ENCODE data around the gene RORB.

RORB gene

DNA sequence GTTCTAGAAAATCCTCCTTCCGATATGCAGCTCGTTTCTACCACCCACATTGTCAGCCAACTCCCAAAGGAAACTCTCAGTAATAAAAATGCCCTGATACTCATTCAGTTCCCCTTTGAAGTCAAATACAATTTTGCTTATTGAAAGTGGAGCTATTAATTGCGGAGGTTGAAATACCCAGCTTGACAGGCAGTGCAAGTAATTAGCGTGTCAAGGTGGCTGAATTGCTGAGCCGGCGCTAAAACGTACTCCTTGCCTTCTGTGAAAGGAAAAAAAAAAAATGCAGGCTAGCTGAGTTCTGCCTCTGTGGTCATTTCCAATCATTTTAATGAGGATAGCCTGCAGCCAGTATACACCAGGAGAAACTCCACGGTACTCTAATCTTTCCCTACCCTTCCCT lies 165.5 kb downstream of the RORB start:
- TF ChIP-seq, protein P1, sequence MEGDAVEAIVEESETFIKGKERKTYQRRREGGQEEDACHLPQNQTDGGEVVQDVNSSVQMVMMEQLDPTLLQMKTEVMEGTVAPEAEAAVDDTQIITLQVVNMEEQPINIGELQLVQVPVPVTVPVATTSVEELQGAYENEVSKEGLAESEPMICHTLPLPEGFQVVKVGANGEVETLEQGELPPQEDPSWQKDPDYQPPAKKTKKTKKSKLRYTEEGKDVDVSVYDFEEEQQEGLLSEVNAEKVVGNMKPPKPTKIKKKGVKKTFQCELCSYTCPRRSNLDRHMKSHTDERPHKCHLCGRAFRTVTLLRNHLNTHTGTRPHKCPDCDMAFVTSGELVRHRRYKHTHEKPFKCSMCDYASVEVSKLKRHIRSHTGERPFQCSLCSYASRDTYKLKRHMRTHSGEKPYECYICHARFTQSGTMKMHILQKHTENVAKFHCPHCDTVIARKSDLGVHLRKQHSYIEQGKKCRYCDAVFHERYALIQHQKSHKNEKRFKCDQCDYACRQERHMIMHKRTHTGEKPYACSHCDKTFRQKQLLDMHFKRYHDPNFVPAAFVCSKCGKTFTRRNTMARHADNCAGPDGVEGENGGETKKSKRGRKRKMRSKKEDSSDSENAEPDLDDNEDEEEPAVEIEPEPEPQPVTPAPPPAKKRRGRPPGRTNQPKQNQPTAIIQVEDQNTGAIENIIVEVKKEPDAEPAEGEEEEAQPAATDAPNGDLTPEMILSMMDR (conservative IDR thresholded peaks at IDR 0.05; ENCODE audit: low read depth), result no peak
- no peak for DNase-seq (ENCODE audit: low spot score)
- ChIA-PET POLR2A (ENCODE audit: low non-redundant PET) (no interaction called here), CTCF (no interaction called here)
- no peak overlapping the region for H3K27ac ChIP-seq

DNA sequence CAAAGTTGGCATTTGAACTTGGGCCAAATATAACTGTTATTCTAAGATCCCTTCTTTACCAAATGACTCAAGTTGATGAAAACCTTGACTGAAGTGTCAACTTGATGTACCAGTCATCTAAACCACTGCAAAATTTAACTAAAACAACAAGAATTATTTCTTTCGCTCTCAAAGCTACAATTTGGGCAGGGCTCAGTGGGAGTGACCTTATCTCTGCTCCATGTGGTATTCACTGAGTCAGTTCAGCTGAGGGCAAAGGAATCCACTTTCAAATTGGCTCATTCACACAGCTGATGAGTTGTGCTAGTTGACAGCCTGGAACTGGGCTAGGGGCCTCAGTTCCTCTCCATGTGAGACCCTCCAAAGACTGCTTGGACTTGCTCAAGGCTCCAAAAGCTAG lies 166.3 kb downstream of the RORB start:
- no peak overlapping the region for H3K27ac ChIP-seq
- CTCF ChIA-PET, result no interaction called here
- TF ChIP-seq, protein P1 (conservative IDR thresholded peaks at IDR 0.05; ENCODE audit: low read depth), result no peak
- DNase-seq (ENCODE audit: low spot score), result no peak
- POLR2A ChIA-PET (ENCODE audit: low non-redundant PET), result interaction anchor here (0.6 kb wide), 1 partner anchor 423 kb away, joined by 6 read pairs; no protein-coding TSS in a partner anchor

DNA sequence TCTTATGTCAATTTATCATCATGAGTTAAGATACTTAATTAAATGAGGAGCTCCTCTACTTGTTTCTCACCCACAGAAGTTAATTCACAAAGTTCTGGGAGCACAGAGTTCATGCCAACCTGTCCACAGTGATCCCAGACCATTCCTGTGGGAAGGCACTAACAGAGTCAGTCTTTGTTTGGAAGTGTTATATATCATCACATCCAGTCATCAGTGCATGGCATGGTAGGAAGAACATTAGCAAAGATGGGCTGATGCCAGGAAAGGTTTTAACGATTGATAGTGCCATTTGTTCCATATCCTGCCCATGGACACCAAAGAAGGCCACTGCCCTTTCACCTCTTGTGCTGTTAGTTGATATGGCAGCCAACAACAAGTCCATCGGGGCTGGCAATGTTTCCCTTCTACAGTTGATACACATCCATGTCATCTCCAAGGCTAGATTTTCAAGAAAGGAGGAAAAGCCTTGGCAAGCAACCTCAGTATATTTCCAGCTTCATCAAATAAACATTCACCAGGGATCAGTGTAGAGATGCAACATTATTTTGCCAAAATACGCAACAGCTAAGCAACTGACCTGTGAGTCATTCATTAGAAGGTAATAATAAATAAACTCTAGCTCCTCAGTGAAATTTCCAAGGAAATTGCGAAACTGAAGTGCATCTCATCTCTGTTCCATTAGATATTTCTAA lies 169.6 kb downstream of the RORB start:
- POLR2A ChIA-PET (ENCODE audit: low non-redundant PET), result no interaction called here
- CTCF ChIA-PET, result interaction anchor here (0.6 to 0.9 kb wide), 3 partner anchors 16 to 63 kb away, joined by 3 read pairs; no protein-coding TSS in a partner anchor
- DNase-seq (ENCODE audit: low spot score), result no peak
- TF ChIP-seq, protein P1 (conservative IDR thresholded peaks at IDR 0.05; ENCODE audit: low read depth), result no peak
- H3K27ac ChIP-seq, result no peak overlapping the region

DNA sequence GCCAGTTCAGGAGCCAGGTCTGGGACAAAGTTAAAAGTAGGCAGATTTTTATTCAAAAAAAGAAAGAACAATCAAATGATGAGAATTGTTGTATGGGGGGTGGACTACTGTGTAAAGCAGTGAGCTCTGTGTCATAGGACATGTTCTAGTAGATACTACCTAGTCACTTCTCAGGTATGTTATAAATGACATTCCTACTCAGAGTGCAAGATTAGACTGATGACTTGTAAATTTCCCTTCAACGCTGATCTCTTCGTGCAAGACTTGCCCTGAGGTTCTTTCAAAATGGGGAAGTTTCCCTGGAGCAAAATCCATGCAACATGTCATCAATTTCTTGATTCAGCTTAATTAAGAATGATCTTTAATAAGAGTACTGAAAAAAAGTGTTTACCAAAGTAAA lies 175.1 kb downstream of the RORB start:
- H3K27ac ChIP-seq, result no peak overlapping the region
- DNase-seq (ENCODE audit: low spot score), result no peak
- ChIA-PET CTCF (interaction anchor here (0.6 kb wide), 1 partner anchor 1545 kb away, joined by 4 read pairs; no protein-coding TSS in a partner anchor), POLR2A (ENCODE audit: low non-redundant PET) (no interaction called here)
- TF ChIP-seq, protein P1 (conservative IDR thresholded peaks at IDR 0.05; ENCODE audit: low read depth), result no peak

DNA sequence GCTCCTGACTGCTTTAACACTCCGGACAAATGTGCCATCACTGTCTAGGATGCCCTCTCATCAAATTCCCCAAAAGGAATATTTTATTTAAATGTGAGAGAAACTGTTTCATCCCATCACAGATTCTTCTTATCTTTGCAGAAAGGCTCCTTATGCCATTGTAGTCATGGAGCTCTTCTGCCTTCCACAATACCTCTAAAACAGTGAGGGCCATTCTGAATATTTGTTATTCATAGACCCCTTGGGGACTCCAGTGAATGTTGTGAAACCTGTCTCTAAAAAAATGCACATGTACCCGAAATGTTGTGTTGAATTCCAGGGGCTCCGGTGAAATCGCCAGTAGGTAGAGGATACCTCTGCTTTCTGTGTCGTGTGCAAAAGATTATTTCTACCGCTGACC lies 176.9 kb downstream of the RORB start:
- POLR2A ChIA-PET (ENCODE audit: low non-redundant PET), result no interaction called here
- no peak for DNase-seq (ENCODE audit: low spot score)
- TF ChIP-seq, protein P1 (conservative IDR thresholded peaks at IDR 0.05; ENCODE audit: low read depth), result no peak
- H3K27ac ChIP-seq, result no peak overlapping the region
- CTCF ChIA-PET, result no interaction called here

DNA sequence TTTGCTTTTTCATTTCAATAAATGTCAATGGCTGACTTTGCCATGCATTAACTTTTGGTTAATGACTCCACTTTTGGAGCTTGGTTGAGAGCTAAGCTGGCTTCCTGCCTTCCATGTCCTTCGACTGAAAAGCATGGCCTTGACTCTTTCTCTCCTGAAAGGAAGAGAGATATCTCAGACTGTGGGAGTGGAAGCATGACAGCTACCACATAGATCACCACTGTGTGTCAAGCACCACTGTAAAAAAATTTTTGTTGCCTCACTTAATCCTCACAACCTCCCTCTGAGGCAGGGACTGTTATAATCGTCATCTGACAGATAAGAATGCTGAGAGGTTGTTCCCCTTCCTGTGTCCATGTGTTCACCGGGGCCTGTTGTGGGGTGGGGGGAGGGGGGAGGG lies 184.8 kb downstream of the RORB start:
- ChIA-PET POLR2A (ENCODE audit: low non-redundant PET) (no interaction called here), CTCF (no interaction called here)

More for the DNA sequence above, 184.8 kb downstream of the RORB start:
- DNase-seq (ENCODE audit: low spot score), result no peak
- no peak overlapping the region for H3K27ac ChIP-seq
- TF ChIP-seq, protein P1 (conservative IDR thresholded peaks at IDR 0.05; ENCODE audit: low read depth), result no peak
